Neural crest cell (in vitro differentiated cells): ENCODE data around the gene MTA1. TPM values are rescaled to one million over a fixed set of nuclear protein-coding genes. Genes with fewer than 3 reads are reported as not detected.
A peak's percentile ranks its signal among the peaks of the same experiment; 100 is the strongest.

Source experiments
- DNase-seq: peaks from one replicate; pipeline ENCODE4 v3.0.0; 2021; ENCODE audit warnings: low read depth, mixed read lengths, low spot score
- H3K27ac Mint-ChIP-seq: one replicate; pipeline ENCODE4 v1.8.0; 2021; ENCODE audit warnings: mild to moderate bottlenecking, mixed read lengths; ENCODE audit not compliant: unreplicated experiment
- H3K27me3 Mint-ChIP-seq: 2 replicates; pipeline ENCODE4 v1.8.0; 2021; ENCODE audit warnings: low read depth, mild to moderate bottlenecking, mixed read lengths
- H3K36me3 Mint-ChIP-seq: 2 replicates; pipeline ENCODE4 v1.8.0; 2021; ENCODE audit warnings: low read depth, mild to moderate bottlenecking, mixed read lengths
- H3K4me1 Mint-ChIP-seq: 2 replicates; pipeline ENCODE4 v1.8.0; 2021; ENCODE audit warnings: mixed read lengths
- H3K4me3 Mint-ChIP-seq: one replicate; pipeline ENCODE4 v1.8.0; 2021; ENCODE audit warnings: mild to moderate bottlenecking, mixed read lengths
- H3K9me3 Mint-ChIP-seq: 2 replicates; pipeline ENCODE4 v1.8.0; 2021; ENCODE audit warnings: mixed read lengths
- CTCF ChIP-seq: fragments of 200-600 bp; sonication (generic); conservative IDR thresholded peaks from 2 replicates; pipeline ENCODE4 v1.5.0; 2021; ENCODE audit warnings: antibody characterized with exemption, mild to moderate bottlenecking
- total RNA-seq: library from RNA; stranded (reverse); gene quantifications from 2 replicates; pipeline ENCODE4 v1.2.1, GENCODE V29; 2021

MTA1 gene
- total RNA-seq, 1 donor from 2014 or later, result 246 TPM

GRCh38 chr14:105481886-105482457, 62.3 kb downstream of the MTA1 start:
- DNase-seq, result peak; percentile 70
- Mint-ChIP-seq H3K4me1 (peaks cover 21% of the 10 kb centered on the region), H3K36me3 (no peaks in the 10 kb centered on the region), H3K27ac (peak overlapping the region; percentile 99), H3K27me3 (peaks cover 61% of the 10 kb centered on the region), H3K9me3 (no peaks in the 10 kb centered on the region), H3K4me3 (peak overlapping the region; percentile 84)
- TF ChIP-seq CTCF, result peak; percentile 22

DNA sequence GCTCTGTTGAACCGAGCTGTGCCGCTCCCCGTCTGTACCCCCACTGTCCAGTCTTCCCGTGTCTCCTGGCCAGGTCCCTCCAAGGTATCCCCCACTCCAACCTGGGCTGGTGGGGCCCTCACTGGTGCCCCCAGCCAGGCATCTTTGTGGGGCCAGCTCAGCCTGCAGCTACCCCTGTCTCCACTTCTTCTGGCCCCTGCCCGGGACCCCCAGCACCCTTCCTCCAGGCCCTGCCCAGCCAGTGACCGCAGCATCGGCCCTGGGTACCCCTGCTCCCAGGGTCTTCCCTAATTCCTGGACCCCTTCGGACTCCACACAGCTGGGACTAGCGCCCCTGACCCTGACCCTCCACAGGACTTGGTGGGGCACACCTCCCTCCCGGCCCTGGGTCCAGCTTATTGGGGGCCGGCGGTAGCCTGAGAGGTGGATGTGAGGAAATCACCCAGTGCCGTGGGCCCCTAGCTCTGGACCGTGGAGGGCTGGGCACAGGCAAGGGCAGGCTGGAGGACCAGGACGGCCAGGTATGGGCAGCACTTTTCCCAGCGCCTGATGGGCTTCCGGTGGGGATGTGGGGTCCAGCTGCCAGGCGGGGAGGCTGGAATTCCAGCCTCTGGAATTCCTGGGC, 63.0 kb downstream of the MTA1 start:
- TF ChIP-seq CTCF, result no peak
- Mint-ChIP-seq H3K27ac (peak overlapping the region; percentile 99), H3K36me3 (no peaks in the 10 kb centered on the region), H3K27me3 (peaks cover 59% of the 10 kb centered on the region), H3K4me1 (peaks cover 21% of the 10 kb centered on the region), H3K9me3 (no peaks in the 10 kb centered on the region), H3K4me3 (peak overlapping the region; percentile 84)
- no peak for DNase-seq

DNA sequence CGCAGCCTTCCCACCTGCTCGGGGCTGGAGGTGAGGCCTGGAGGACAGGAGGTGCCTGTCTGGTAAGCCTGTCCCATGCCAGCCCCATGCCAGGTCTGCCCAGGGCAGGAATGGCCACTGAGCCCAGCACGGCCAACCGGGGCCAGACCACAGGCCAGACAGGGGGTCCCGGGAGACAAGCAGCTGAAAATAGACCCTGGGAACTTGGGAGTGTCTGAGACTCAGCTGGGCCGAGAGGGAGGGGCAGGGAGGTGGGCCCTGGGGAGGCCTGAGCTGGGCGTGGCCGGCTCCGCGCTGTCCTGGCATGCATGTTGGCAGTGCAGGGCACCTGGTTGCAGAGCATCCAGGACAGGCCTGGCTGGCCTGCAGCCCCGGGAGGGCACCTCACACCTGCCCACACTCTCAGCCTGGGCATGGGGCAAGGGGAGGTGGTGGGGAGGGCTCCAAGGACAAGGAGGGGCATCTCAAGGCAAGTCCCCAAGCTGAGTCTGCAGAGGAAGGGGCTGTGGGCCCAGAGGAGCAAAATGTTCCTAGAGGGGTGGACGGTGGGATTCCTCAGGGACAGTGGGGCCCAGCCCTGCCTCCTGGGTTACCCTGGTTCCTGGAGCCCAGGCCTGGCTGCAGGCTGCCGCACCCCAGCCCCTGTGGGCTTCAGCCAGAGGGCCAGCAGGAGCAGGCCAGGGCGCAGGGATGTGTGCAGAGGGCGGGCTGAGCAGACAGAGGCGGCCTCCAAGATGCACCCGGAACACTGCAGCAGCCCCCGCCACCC, 63.9 kb downstream of the MTA1 start:
- H3K4me3 Mint-ChIP-seq, result no peak overlapping the region
- H3K36me3 Mint-ChIP-seq, result no peaks in the 10 kb centered on the region
- H3K27me3 Mint-ChIP-seq, result peaks cover 66% of the 10 kb centered on the region
- H3K4me1 Mint-ChIP-seq, result peaks cover 21% of the 10 kb centered on the region
- DNase-seq, result no peak
- H3K27ac Mint-ChIP-seq, result no peak overlapping the region
- H3K9me3 Mint-ChIP-seq, result no peaks in the 10 kb centered on the region
- TF ChIP-seq CTCF, result no peak

DNA sequence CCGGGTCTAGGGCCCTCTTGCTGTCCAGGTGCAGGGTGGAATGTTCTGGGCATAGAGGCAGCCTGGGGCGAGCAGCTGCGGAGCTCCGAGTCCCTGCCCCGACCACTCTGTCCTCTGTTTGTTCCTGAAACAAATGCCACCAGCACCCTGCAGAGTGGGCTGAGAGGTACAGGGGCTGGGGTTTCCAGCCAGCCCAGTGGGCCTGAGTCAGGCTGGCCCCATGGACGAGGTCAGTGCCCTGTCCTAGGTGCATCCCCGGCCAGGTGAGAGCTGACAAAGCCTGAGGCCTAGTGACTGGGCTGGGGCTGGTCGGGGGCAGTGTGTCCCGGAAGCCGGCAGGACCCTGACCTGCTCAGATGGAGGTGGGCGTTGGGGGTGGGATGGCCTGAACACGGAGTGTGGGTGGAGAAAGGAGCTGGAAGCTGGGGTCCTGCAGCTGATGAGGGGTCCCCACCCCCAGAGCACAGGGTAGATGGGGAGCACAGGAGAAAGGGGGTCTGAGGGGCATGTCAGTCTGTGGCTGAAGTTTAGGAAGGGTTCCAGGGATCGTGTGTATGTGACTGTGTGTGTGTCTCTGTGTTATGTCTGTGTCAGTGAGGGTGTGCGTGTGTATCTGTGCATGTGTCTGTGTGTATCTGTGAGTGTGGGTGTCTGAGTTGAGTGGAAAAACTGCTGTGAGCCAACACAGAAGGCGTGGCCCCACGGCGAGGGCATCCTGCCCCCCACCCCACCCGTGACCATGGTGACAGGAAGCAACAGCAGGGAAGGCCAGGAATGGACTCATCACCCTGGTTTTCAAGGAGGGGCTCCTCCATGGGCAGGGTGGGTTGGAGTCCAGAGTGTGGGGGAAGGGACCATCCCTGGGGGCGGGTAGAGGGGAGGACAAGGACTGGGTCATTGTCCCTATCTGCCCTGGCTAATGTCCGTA, 64.7 kb downstream of the MTA1 start:
- Mint-ChIP-seq H3K36me3 (no peaks in the 10 kb centered on the region), H3K27ac (no peak overlapping the region), H3K4me1 (peaks cover 22% of the 10 kb centered on the region), H3K9me3 (no peaks in the 10 kb centered on the region), H3K27me3 (peaks cover 66% of the 10 kb centered on the region), H3K4me3 (peak overlapping the region; percentile 13)
- no peak for DNase-seq
- TF ChIP-seq CTCF, result no peak

DNA sequence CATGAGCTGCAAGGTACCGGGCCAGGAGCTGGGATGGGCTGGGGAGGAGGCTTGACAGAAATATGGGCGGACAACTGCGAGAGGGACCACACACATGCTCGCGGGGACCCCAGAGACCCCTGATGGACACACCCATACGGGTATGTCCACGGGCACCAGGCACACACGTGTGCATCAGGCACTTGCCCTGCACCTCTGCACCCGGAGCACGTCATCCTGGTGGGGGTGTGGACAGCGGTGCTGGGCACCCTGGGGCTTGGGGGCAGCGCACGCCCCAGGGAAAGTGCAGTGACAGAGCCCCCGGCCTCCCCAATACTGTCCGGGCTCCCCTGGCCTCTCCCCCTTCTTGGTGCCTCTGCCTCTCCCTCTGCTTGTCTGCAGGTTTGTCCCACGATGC, 65.4 kb downstream of the MTA1 start:
- H3K27ac Mint-ChIP-seq, result no peak overlapping the region
- no peak overlapping the region for H3K4me3 Mint-ChIP-seq
- no peak for DNase-seq
- no peaks in the 10 kb centered on the region for H3K36me3 Mint-ChIP-seq
- peaks cover 64% of the 10 kb centered on the region for H3K27me3 Mint-ChIP-seq
- TF ChIP-seq CTCF, result no peak
- H3K4me1 Mint-ChIP-seq, result peaks cover 26% of the 10 kb centered on the region
- no peaks in the 10 kb centered on the region for H3K9me3 Mint-ChIP-seq
